GM12878 (cell line): ENCODE measurements around the gene DTNBP1. TPM values are rescaled to one million over a fixed set of nuclear protein-coding genes. Genes with fewer than 3 reads are reported as not detected.

Experiments used
- ATAC-seq: fragments of 200-7000 bp; cut with Tn5 transposase; 3 replicates; pipeline ENCODE4 v1.9.1; 2020; ENCODE audit warnings: mild to moderate bottlenecking, moderate library complexity
- BruUV-seq: library from RNA; stranded (reverse); fragments of 400-500 nt; replicated peaks from 2 replicates; lab custom pipeline; 2021; lab: Mats Ljungman, UMichigan
- CTCF ChIA-PET: fragments of 300-600 bp; sonication (Branson Sonifier 250); formaldehyde crosslinking; extraction: SDS; loops from one replicate; lab custom pipeline; 2021; ENCODE audit warnings: inconsistent platforms; lab: Yijun Ruan, JAX
- POLR2A ChIA-PET: fragments of 350-600 bp; formaldehyde crosslinking; extraction: SDS; loops from one replicate; lab custom pipeline; 2021; ENCODE audit warnings: inconsistent platforms; lab: Charles Lee
- RAD21 ChIA-PET: fragments of 300-600 bp; sonication (Branson Sonifier 250); formaldehyde crosslinking; loops from one replicate; lab custom pipeline; 2023; ENCODE audit warnings: antibody characterized with exemption; ENCODE audit not compliant: unreplicated experiment; lab: Charles Lee
- SMC1A ChIA-PET: fragments of 300-600 bp; sonication (Branson Sonifier 250); formaldehyde crosslinking; loops from one replicate; lab custom pipeline; 2023; ENCODE audit not compliant: unreplicated experiment, uncharacterized antibody; lab: Charles Lee
- DNase-seq: peaks from one replicate; pipeline ENCODE4 v3.0.0-alpha.2; 2011; ENCODE audit warnings: low read depth, low spot score
- FAIRE-seq: peaks from 3 replicates; lab custom pipeline; 2011; peaks lifted over from hg19 to GRCh38; lab: Jason Lieb, UNC
- H2AFZ ChIP-seq: 2 replicates; pipeline ENCODE4 v1.6.0; 2011; ENCODE audit warnings: low read depth, low read length, control low read depth; ENCODE audit not compliant: control insufficient read depth
- H3K27ac ChIP-seq: 2 replicates; pipeline ENCODE4 v1.5.1; 2011; ENCODE audit warnings: control low read depth; ENCODE audit not compliant: control insufficient read depth, insufficient read depth
- H3K27me3 ChIP-seq, 2 experiments: replicated peaks in 1 of 2; 2 replicates each; pipeline versions ENCODE4 v1.6.0 to v1.6.1; 2011; ENCODE audit warnings: low read length in 1 of 2; ENCODE audit not compliant: control insufficient read depth in 2 of 2, insufficient read depth in 2 of 2
- H3K36me3 ChIP-seq, 2 experiments: 2 replicates each; pipeline ENCODE4 v1.5.1; 2011; ENCODE audit warnings: low read length in 1 of 2; ENCODE audit not compliant: control insufficient read depth in 2 of 2, insufficient read depth in 2 of 2
- H3K4me1 ChIP-seq: 2 replicates; pipeline ENCODE4 v1.6.1; 2011; ENCODE audit warnings: mild to moderate bottlenecking, low read length, moderate library complexity, mixed read lengths; ENCODE audit not compliant: control insufficient read depth, insufficient read depth
- H3K4me2 ChIP-seq: 2 replicates; pipeline ENCODE4 v1.6.0; 2011; ENCODE audit warnings: control low read depth; ENCODE audit not compliant: control insufficient read depth, insufficient read depth
- H3K4me3 ChIP-seq: fragments of 200-600 bp; sonication (generic); 2 replicates; pipeline ENCODE4 v1.5.1; 2016
- H3K79me2 ChIP-seq: 2 replicates; pipeline ENCODE4 v1.6.0; 2011; ENCODE audit warnings: low read length; ENCODE audit not compliant: control insufficient read depth, insufficient read depth
- H3K9ac ChIP-seq: 2 replicates; pipeline ENCODE4 v1.8.0; 2011; ENCODE audit warnings: low read length, control low read depth, mixed read lengths; ENCODE audit not compliant: control insufficient read depth, insufficient read depth
- H3K9me3 ChIP-seq: replicated peaks from 3 replicates; pipeline ENCODE4 v1.5.1; 2011; ENCODE audit warnings: mild to moderate bottlenecking, low read length; ENCODE audit not compliant: control insufficient read depth, insufficient read depth
- H4K20me1 ChIP-seq: 2 replicates; pipeline ENCODE4 v1.6.0; 2011; ENCODE audit not compliant: control insufficient read depth, insufficient read depth
- CBX3 ChIP-seq: fragments of 200-600 bp; sonication (generic); IDR thresholded peaks from 2 replicates; pipeline ENCODE4 v1.6.1; 2016; ENCODE audit warnings: low read depth, borderline replicate concordance
- DPF2 ChIP-seq: fragments of 450-650 bp; IDR thresholded peaks from 2 replicates; pipeline ENCODE4 v1.6.1; 2017; ENCODE audit warnings: mild to moderate bottlenecking
- EGR1 ChIP-seq, 2 experiments: IDR thresholded peaks; 1 replicate in 1 of 2; 2 replicates in 1 of 2; pipeline ENCODE4 v1.6.1; 2011 to 2012; ENCODE audit warnings: low read depth in 2 of 2, low read length in 2 of 2, borderline replicate concordance in 1 of 2, mild to moderate bottlenecking in 1 of 2, moderate library complexity in 1 of 2
- IKZF2 ChIP-seq, 2 experiments: fragments of 450-650 bp; IDR thresholded peaks; 2 replicates each; pipeline ENCODE4 v1.6.1; 2017; ENCODE audit warnings: mild to moderate bottlenecking in 2 of 2, moderate library complexity in 2 of 2
- KDM1A ChIP-seq: fragments of 200-600 bp; sonication (generic); IDR thresholded peaks from 2 replicates; pipeline ENCODE4 v1.6.1; 2016; ENCODE audit warnings: borderline replicate concordance
- SMC3 ChIP-seq: IDR thresholded peaks from 2 replicates; pipeline ENCODE4 v1.6.1; 2011; ENCODE audit warnings: low read length, improper control_type of control experiment, borderline replicate concordance
- TCF12 ChIP-seq: IDR thresholded peaks from 2 replicates; pipeline ENCODE4 v1.6.1; 2011; ENCODE audit warnings: low read depth, mild to moderate bottlenecking, low read length
- WGBS: methylation state at CpG from one replicate; pipeline ENCODE4 v1.1.6; 2016; ENCODE audit warnings: low lambda C conversion rate; ENCODE audit not compliant: insufficient replicate concordance, insufficient coverage; ENCODE audit errors: missing lambda C conversion rate; 5-methylcytosine and 5-hydroxymethylcytosine counted together
- in situ Hi-C: fragments of 300-500 bp; cut with MboI; formaldehyde crosslinking; loops from 9 replicates; pipeline ENCODE4 v1.14.3; 2018; ENCODE audit warnings: mixed read lengths
- intact Hi-C: fragments of 100-400 bp; cut with micrococcal nuclease; formaldehyde crosslinking; loops from one replicate; pipeline ENCODE4 v1.14.2; 2022; ENCODE audit not compliant: unreplicated experiment
- polyA plus RNA-seq, 11 experiments: library from polyadenylated mRNA; depleted of rRNA in 4 of 11; unstranded in 6 of 11; stranded (reverse) in 5 of 11; fragments of >200 nt; fragmentation: Nextera tagmentation in 4 of 11; fragmentation: Illumina TruSeq in 1 of 11; extraction: Ambion mirVana in 4 of 11; extraction: Trizol in 1 of 11; gene quantifications; 1 replicate in 1 of 11; 2 replicates in 10 of 11; pipeline versions ENCODE4 v1.2.1 to v1.2.3, GENCODE V29; 2011 to 2016; ENCODE audit warnings: inconsistent platforms in 2 of 11, missing spikeins in 2 of 11, low read depth in 1 of 11
- total RNA-seq, 4 experiments: library from RNA; depleted of rRNA in 3 of 4; stranded (reverse); fragments of >200 nt in 3 of 4; fragmentation: Illumina TruSeq in 1 of 4; extraction: Trizol in 1 of 4; gene quantifications; 2 replicates each; pipeline versions ENCODE4 v1.2.1 to v1.2.3, GENCODE V29; 2013 to 2021
- TF ChIP-seq, protein P1 (sequence below): fragments of 450-650 bp; IDR thresholded peaks from 2 replicates; pipeline ENCODE4 v1.6.1; 2016; ENCODE audit warnings: mild to moderate bottlenecking
- TF ChIP-seq, protein P2 (sequence below): IDR thresholded peaks from 2 replicates; pipeline ENCODE4 v1.6.1; 2012; ENCODE audit warnings: low read depth, low read length, improper control_type of control experiment
- TF ChIP-seq, protein P3 (sequence below): IDR thresholded peaks from 2 replicates; pipeline ENCODE4 v1.6.1; 2012; ENCODE audit warnings: low read depth, low read length, improper control_type of control experiment

The DTNBP1 gene
- total and polyA plus RNA-seq, 10 of the 15 experiments (the other 5 are each of a cell fraction or from before 2014, with no cell fraction given) = 7.1 to 40.3 (median 20.1) TPM

- H4K20me1 ChIP-seq = no peaks in the 10 kb centered on the region
- SMC1A ChIA-PET = no interaction called here
Measured at GRCh38 chr6:15709651-15710269, 46.9 kb upstream of the DTNBP1 start.

DNA sequence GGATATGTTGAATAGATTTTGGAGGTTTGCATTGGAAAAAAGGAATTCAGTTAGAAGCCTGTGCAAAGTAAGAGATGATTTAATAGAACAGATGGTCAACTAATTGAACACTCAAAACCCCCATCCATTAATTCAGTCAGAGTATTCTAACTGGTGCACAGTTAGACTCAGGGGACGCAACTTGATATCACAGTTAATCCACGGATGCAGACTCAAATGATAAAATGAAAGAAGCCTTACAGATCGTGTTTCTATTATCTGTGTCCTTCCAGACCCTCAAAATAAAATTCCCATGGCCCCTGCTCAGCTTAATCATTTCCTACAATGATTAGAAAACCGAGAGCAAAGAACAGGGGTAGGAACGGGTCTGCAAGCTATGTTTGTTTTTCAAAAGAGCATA lies 45.4 kb upstream of the DTNBP1 start:
- Histone ChIP-seq H3K79me2 (no peaks in the 10 kb centered on the region), H4K20me1 (no peaks in the 10 kb centered on the region), H3K9ac (no peak overlapping the region), H3K36me3 (no peaks in the 10 kb centered on the region), H2AFZ (no peak overlapping the region), H3K27me3 (no peaks in the 10 kb centered on the region), H3K4me1 (no peaks in the 10 kb centered on the region), H3K4me2 (no peak overlapping the region), H3K4me3 (no peak overlapping the region), H3K27ac (no peak overlapping the region), H3K9me3 (no peaks in the 10 kb centered on the region; the same call in 2 of the 3 replicates)
- RAD21 ChIA-PET = interaction anchor here (0.9 kb wide), 1 partner anchor 287 kb away, joined by 3 read pairs; no protein-coding TSS in a partner anchor
- DNase-seq (no peak), ATAC-seq (no peak), FAIRE-seq (no peak)
- CTCF ChIA-PET = no interaction called here
- WGBS = 42% methylated on average over 5 of the region's 5 CpGs
- TF ChIP-seq, protein P1, sequence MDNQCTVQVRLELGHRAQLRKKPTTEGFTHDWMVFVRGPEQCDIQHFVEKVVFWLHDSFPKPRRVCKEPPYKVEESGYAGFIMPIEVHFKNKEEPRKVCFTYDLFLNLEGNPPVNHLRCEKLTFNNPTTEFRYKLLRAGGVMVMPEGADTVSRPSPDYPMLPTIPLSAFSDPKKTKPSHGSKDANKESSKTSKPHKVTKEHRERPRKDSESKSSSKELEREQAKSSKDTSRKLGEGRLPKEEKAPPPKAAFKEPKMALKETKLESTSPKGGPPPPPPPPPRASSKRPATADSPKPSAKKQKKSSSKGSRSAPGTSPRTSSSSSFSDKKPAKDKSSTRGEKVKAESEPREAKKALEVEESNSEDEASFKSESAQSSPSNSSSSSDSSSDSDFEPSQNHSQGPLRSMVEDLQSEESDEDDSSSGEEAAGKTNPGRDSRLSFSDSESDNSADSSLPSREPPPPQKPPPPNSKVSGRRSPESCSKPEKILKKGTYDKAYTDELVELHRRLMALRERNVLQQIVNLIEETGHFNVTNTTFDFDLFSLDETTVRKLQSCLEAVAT = no peak
- no peak for TF ChIP-seq CBX3
- TF ChIP-seq, protein P2, sequence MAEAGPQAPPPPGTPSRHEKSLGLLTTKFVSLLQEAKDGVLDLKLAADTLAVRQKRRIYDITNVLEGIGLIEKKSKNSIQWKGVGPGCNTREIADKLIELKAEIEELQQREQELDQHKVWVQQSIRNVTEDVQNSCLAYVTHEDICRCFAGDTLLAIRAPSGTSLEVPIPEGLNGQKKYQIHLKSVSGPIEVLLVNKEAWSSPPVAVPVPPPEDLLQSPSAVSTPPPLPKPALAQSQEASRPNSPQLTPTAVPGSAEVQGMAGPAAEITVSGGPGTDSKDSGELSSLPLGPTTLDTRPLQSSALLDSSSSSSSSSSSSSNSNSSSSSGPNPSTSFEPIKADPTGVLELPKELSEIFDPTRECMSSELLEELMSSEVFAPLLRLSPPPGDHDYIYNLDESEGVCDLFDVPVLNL = no peak
- TF ChIP-seq IKZF2 (IDR thresholded peaks at IDR 0.05) = no peak
- TF ChIP-seq DPF2 = no peak
- no peak for TF ChIP-seq SMC3
- no peak for TF ChIP-seq EGR1 (IDR thresholded peaks at IDR 0.05; ENCODE audit: borderline replicate concordance in 1 of 2, low read depth in 2 of 2, low read length in 2 of 2)
- TF ChIP-seq, protein P3, sequence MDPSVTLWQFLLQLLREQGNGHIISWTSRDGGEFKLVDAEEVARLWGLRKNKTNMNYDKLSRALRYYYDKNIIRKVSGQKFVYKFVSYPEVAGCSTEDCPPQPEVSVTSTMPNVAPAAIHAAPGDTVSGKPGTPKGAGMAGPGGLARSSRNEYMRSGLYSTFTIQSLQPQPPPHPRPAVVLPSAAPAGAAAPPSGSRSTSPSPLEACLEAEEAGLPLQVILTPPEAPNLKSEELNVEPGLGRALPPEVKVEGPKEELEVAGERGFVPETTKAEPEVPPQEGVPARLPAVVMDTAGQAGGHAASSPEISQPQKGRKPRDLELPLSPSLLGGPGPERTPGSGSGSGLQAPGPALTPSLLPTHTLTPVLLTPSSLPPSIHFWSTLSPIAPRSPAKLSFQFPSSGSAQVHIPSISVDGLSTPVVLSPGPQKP = no peak
- TF ChIP-seq TCF12 = no peak
- in situ Hi-C loops (no loop called here), intact Hi-C loops (no loop called here)
- SMC1A ChIA-PET = interaction anchor here (0.7 to 1.0 kb wide), 3 partner anchors 10 to 241 kb away, joined by 3 to 4 read pairs (median 4); no protein-coding TSS in a partner anchor
- POLR2A ChIA-PET = no interaction called here
- no TSS peak for BruUV-seq

More at GRCh38 chr6:15709651-15710269, 46.9 kb upstream of the DTNBP1 start:
- Histone ChIP-seq H3K36me3 (no peaks in the 10 kb centered on the region), H3K4me3 (no peak overlapping the region), H2AFZ (no peak overlapping the region), H3K27me3 (no peaks in the 10 kb centered on the region), H3K27ac (no peak overlapping the region), H3K9me3 (no peaks in the 10 kb centered on the region), H3K4me1 (no peaks in the 10 kb centered on the region), H3K9ac (no peak overlapping the region), H3K4me2 (no peak overlapping the region), H3K79me2 (no peaks in the 10 kb centered on the region)
- in situ Hi-C loops = no loop called here
- DNase-seq (no peak), ATAC-seq (no peak), FAIRE-seq (no peak)
- POLR2A ChIA-PET = no interaction called here
- WGBS = 61% methylated on average over 2 of the region's 2 CpGs
- CTCF ChIA-PET = interaction anchor here (0.9 kb wide), 1 partner anchor 14 kb away, joined by 4 read pairs; no protein-coding TSS in a partner anchor
- no TSS peak for BruUV-seq
- intact Hi-C loops = no loop called here
- no peak for TF ChIP-seq KDM1A
- RAD21 ChIA-PET = no interaction called here
